Suppressor macrophage treated with lipopolysaccharide for 1 hour (primary cell): ENCODE measurements around the gene NT5DC4.

ENCODE experiments used
- DNase-seq, 3 donors: peaks; one replicate each; pipeline ENCODE4 v3.0.0-alpha.2; 2020 to 2022

The NT5DC4 gene

GRCh38 chr2:112720785-112721184 is at the start of gene NT5DC4:
NT5DC4 (plus strand) TSS chr2:112721020; CDS start chr2:112721080, 60 bp downstream.
- DNase-seq: no peak

GRCh38 chr2:112671801-112672200 is 49.0 kb upstream of the NT5DC4 start:
- no peak for DNase-seq

GRCh38 chr2:112673008-112673407 is 47.8 kb upstream of the NT5DC4 start:
- no peak for DNase-seq

GRCh38 chr2:112674229-112674628 is 46.6 kb upstream of the NT5DC4 start:
- peak; percentile 90 to 94 (median 93) for DNase-seq

GRCh38 chr2:112679484-112679883 is 41.3 kb upstream of the NT5DC4 start:
- DNase-seq: no peak

- no peak for DNase-seq
Measured at GRCh38 chr2:112680666-112681101, 40.1 kb upstream of the NT5DC4 start.

- peak in 1 of 3 donors; percentile 39 for DNase-seq
Measured at GRCh38 chr2:112682101-112682500, 38.7 kb upstream of the NT5DC4 start.

GRCh38 chr2:112683550-112684414 is 37.0 kb upstream of the NT5DC4 start:
- DNase-seq: peak in 1 of 3 donors; percentile 33

- DNase-seq: no peak
Measured at GRCh38 chr2:112684415-112684775, 36.4 kb upstream of the NT5DC4 start.

- no peak for DNase-seq
Measured at GRCh38 chr2:112685271-112685884, 35.4 kb upstream of the NT5DC4 start.

GRCh38 chr2:112686348-112687217 is 34.2 kb upstream of the NT5DC4 start:
- no peak for DNase-seq

GRCh38 chr2:112687522-112687921 is 33.3 kb upstream of the NT5DC4 start:
- no peak for DNase-seq

GRCh38 chr2:112688086-112688880 is 32.5 kb upstream of the NT5DC4 start:
- peak in 1 of 3 donors; percentile 34 for DNase-seq

GRCh38 chr2:112690853-112691401 is 29.9 kb upstream of the NT5DC4 start:
- DNase-seq: peak; percentile 88 to 90 (median 88)

GRCh38 chr2:112691881-112692281 is 28.9 kb upstream of the NT5DC4 start:
- no peak for DNase-seq

- DNase-seq: peak; percentile 91 to 95 (median 94)
Measured at GRCh38 chr2:112692495-112692911, 28.3 kb upstream of the NT5DC4 start.

- DNase-seq: peak; percentile 77 to 84 (median 81)
Measured at GRCh38 chr2:112692918-112693317, 27.9 kb upstream of the NT5DC4 start.

- DNase-seq: no peak
Measured at GRCh38 chr2:112693596-112693995, 27.2 kb upstream of the NT5DC4 start.

- no peak for DNase-seq
Measured at GRCh38 chr2:112694182-112694581, 26.6 kb upstream of the NT5DC4 start.

- DNase-seq: no peak
Measured at GRCh38 chr2:112698834-112699515, 21.8 kb upstream of the NT5DC4 start.

- DNase-seq: peak; percentile 73 to 93 (median 90)
Measured at GRCh38 chr2:112699984-112700667, 20.7 kb upstream of the NT5DC4 start.
